ENCODE results near the gene WDFY4.

WDFY4 gene

DNA sequence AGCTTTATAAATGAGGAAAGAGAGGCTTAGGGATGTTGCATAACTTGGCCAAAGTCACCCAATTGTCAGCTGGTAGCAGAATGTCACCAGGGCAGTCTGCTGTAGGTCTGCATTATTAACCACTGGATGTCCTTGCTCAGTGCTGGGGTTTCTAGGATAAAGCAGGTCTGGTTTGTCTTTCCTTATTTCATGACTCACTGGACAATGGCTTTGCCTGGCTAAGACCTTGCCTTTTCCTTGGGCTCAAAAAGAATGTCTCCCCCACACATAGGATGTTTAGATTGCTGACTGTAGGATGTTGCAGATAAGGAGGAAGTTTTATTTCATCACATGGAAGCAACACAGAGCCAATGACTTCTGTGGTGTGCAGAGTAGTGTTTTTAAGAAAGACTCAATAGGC is 29.4 kb downstream of the WDFY4 start:
- no peak for DNase-seq (ENCODE audit: low spot score)

- no peak for DNase-seq (ENCODE audit: low spot score)
Measured at GRCh38 chr10:48716416-48716815, 31.7 kb downstream of the WDFY4 start.

DNA sequence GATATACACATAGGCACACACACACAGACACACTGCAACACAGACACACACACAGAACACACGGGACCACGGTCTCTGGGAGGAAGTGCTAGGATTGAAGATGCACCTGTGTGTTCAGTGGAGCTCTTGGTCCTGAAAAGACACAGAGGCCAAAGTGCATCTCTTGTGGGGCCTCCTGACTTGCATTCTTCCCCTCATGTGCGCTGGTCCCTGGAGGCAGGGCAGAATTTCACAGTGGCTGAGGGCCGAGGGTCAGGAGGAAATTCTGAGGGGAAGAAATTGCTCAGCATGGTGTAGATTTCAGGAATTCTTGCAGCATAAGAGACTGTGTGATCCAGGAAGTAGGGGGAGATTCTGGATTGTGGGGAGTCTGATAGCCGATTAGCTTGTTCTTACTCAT is 35.9 kb downstream of the WDFY4 start:
- no peak for DNase-seq (ENCODE audit: low spot score)

GRCh38 chr10:48722153-48723145 is 37.8 kb downstream of the WDFY4 start:
- DNase-seq (ENCODE audit: low spot score): no peak

- DNase-seq (ENCODE audit: low spot score): no peak
Measured at GRCh38 chr10:48724127-48724526, 39.5 kb downstream of the WDFY4 start.

GRCh38 chr10:48725708-48726107 is 41.0 kb downstream of the WDFY4 start:
- no peak for DNase-seq (ENCODE audit: low spot score)

GRCh38 chr10:48727866-48728265 is 43.2 kb downstream of the WDFY4 start:
- DNase-seq (ENCODE audit: low spot score): no peak

GRCh38 chr10:48729222-48729621 is 44.5 kb downstream of the WDFY4 start:
- no peak for DNase-seq (ENCODE audit: low spot score)

- no peak for DNase-seq (ENCODE audit: low spot score)
Measured at GRCh38 chr10:48729941-48730457, 45.3 kb downstream of the WDFY4 start.

DNA sequence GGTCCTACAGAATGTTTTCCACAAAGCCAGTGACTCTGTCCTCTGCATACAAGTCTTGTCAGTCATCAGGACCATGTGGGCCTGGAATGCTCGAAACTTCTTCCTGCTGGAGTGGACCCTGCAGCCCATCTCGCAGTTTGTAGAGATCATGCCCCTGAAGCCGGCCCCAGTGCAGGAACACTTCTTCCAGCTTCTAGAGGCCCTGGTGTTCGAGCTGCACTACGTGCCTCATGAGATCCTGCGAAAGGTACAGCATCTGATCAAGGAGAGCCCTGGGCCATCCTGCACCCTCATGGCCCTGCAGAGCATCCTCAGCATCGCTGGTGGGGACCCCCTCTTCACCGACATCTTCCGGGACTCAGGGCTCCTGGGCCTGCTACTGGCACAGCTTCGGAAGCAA is 46.5 kb downstream of the WDFY4 start:
- no peak for DNase-seq (ENCODE audit: low spot score)

GRCh38 chr10:48731654-48732053 is 47.0 kb downstream of the WDFY4 start:
- no peak for DNase-seq (ENCODE audit: low spot score)

DNA sequence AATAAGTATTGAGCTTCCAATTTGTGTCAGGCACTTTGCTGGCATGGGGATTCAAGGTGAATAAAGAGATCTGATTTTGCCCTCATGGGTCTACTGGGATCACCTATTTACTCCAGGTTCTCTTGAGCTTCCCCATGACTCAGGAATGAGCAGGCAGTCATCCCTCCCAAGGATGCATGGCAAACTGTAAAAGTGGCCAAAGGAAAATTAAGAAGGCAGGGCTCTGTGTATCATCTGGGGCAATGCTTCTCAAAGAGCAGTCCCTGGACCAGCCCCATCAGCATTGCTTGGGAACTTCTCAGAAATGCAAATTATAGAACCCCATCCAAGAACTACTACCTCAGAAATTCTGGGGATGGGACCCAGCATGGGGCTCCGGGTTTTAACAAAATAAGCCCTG is 48.7 kb downstream of the WDFY4 start:
- no peak for DNase-seq (ENCODE audit: low spot score)

- DNase-seq (ENCODE audit: low spot score): no peak
Measured at GRCh38 chr10:48735836-48736390, 51.2 kb downstream of the WDFY4 start.

- no peak for DNase-seq (ENCODE audit: low spot score)
Measured at GRCh38 chr10:48736596-48736995, 51.9 kb downstream of the WDFY4 start.

DNA sequence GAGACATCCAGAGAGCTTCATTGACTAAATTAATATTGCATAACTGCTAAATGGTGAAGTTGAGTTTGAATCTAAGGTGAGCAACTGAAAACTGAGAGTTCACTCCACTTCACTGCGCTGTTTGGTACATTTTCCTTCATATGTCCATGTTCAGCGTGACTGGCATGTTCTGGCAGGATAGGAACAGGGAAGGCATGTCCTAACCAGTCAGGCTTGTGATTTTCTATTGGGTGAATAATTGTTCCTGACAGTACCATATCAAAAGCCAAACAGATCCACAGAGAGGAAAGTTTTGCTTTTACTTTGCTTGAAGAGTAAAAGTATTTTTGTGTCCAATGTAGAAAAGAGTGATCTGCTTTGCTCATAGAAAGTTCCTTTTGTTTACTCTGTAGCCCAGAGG is 53.2 kb downstream of the WDFY4 start:
- DNase-seq (ENCODE audit: low spot score): no peak

DNA sequence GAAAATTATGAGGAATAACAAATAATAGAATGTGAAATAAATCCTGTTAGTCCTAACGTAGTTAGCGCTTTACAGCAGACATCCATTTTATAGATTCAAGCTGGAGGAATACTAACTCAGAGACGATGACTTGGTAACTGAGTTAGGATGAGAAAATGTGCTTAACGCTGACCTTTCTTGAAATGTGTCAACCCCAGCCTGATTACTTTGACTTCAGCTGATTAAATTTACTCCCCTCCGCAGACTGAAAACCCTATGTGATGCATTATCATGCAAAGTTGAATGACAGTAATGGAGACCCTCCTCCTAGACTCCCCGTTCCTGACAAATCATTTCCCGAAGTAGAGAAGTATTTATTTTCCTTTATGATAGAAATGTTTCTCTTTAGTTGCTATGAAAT is 54.5 kb downstream of the WDFY4 start:
- no peak for DNase-seq (ENCODE audit: low spot score)

DNA sequence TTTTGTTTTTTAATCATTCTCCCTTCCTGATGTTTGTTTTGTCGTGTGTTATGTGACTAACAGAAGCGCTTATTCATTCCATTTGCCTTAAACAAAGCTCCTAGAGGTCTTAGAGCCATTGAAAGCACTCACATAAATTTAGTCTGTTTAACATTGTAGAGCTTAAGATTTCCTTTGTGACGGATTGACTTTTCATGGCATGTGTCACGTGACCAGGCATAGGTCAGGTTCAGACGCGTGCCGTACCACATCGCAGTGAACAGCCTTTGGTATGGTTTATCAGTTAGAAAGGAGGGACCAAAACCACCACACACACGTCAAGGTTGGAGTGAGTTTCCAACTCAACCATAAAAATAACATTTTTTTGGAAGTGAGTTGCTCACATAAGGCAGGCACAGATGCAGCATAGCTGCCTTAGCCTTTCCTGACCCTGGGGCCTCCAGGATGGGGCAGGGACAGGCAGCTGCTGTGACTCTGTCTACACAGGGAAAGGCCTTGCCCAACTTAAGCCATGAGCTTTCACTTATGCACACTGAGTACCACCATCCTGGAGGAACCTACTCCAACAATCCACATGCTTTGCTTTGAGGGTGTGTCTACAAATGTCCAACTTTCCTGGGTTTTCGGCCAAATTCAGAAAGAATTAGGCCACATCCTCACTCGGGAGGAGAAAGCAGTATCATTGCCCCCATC is 55.5 kb downstream of the WDFY4 start:
- no peak for DNase-seq (ENCODE audit: low spot score)

GRCh38 chr10:48740988-48741387 is 56.3 kb downstream of the WDFY4 start:
- no peak for DNase-seq (ENCODE audit: low spot score)

GRCh38 chr10:48742891-48743860 is 58.5 kb downstream of the WDFY4 start:
- DNase-seq (ENCODE audit: low spot score): no peak

DNA sequence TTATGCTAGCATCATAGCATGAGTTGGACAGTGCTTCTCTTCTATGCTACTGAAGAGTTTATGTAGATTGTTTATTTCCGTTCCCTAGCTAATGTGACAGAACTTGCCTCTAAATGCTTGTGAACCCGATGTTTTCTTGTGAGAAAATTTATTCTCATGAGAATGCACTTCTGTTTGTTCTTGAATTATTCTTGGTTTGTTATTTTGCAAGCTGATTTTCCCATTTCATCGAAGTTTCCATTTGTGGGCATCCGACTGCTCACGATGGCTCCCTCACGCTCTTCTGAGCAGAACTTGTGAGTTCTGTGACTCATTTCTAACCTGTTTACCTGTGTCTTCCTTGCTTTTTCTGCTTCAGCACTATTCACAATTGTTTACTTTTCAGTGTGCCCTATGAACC is 59.9 kb downstream of the WDFY4 start:
- no peak for DNase-seq (ENCODE audit: low spot score)

- no peak for DNase-seq (ENCODE audit: low spot score)
Measured at GRCh38 chr10:48745662-48746245, 61.1 kb downstream of the WDFY4 start.

All from cerebellar cortex (tissue), 1 donor.